ENCODE measurements around the gene APC2.

APC2 gene

GRCh38 chr19:1449467-1450442 is at the start of gene APC2:
Gene APC2, plus strand, starts transcription at chr19:1450121. Its CDS starts 2,881 bp downstream, at chr19:1453002.
- DNase-seq: no peak

GRCh38 chr19:1400281-1401137 is 49.4 kb upstream of the APC2 start:
- no peak for DNase-seq

- no peak for DNase-seq
Observed at GRCh38 chr19:1401138-1401888, 48.6 kb upstream of the APC2 start, which contains the start of gene GAMT. Gene GAMT, minus strand, starts transcription at chr19:1401542. Its CDS starts 66 bp downstream, at chr19:1401476.

GRCh38 chr19:1401889-1402217 is 48.1 kb upstream of the APC2 start:
- DNase-seq: no peak

GRCh38 chr19:1402411-1403070 is 47.4 kb upstream of the APC2 start:
- no peak for DNase-seq

- DNase-seq: peak; percentile 72
Observed at GRCh38 chr19:1406774-1407527, 43.0 kb upstream of the APC2 start.

- DNase-seq: no peak
Observed at GRCh38 chr19:1407528-1408299, 42.2 kb upstream of the APC2 start, which contains the start of gene DAZAP1. Gene DAZAP1, plus strand, starts transcription at chr19:1407586. Its CDS starts 188 bp downstream, at chr19:1407774.

GRCh38 chr19:1408300-1409203 is 41.4 kb upstream of the APC2 start:
- DNase-seq: no peak

- DNase-seq: no peak
Observed at GRCh38 chr19:1409204-1410005, 40.5 kb upstream of the APC2 start.

GRCh38 chr19:1410136-1410786 is 39.7 kb upstream of the APC2 start:
- DNase-seq: no peak

- no peak for DNase-seq
Observed at GRCh38 chr19:1410789-1411188, 39.1 kb upstream of the APC2 start.

GRCh38 chr19:1411255-1412191 is 38.4 kb upstream of the APC2 start:
- DNase-seq: no peak

GRCh38 chr19:1412323-1412923 is 37.5 kb upstream of the APC2 start:
- no peak for DNase-seq

- no peak for DNase-seq
Observed at GRCh38 chr19:1412995-1413800, 36.7 kb upstream of the APC2 start.

GRCh38 chr19:1416014-1416841 is 33.7 kb upstream of the APC2 start:
- DNase-seq: no peak

Data from SIG-M5 (cell line).